HepG2 (cell line): ENCODE data around the gene WNT16. TPM values are rescaled to one million over a fixed set of nuclear protein-coding genes. Genes with fewer than 3 reads are reported as not detected.

ENCODE experiments used
- ATAC-seq: fragments of 200-7000 bp; cut with Tn5 transposase; 3 replicates; pipeline ENCODE4 v1.9.1; 2020; ENCODE audit warnings: mild to moderate bottlenecking, moderate library complexity
- BruUV-seq: library from RNA; stranded (reverse); fragments of 400-500 nt; replicated peaks from 2 replicates; lab custom pipeline; 2021; lab: Mats Ljungman, UMichigan
- CTCF ChIA-PET: fragments of 300-600 bp; formaldehyde crosslinking; extraction: SDS; loops from one replicate; lab custom pipeline; 2021; ENCODE audit warnings: low total read pairs, inconsistent platforms, low intra/inter-chr PET ratio; lab: Yijun Ruan, JAX
- POLR2A ChIA-PET: fragments of 350-600 bp; sonication (Branson Sonifier 250); formaldehyde crosslinking; loops from one replicate; lab custom pipeline; 2020; ENCODE audit warnings: antibody characterized with exemption, inconsistent platforms; lab: Yijun Ruan, JAX
- DNase-seq: peaks from one replicate; pipeline ENCODE4 v3.0.0-alpha.2; 2015; ENCODE audit warnings: low spot score
- FAIRE-seq: peaks from 3 replicates; lab custom pipeline; 2011; peaks lifted over from hg19 to GRCh38; lab: Jason Lieb, UNC
- H2AFZ ChIP-seq: one replicate; pipeline ENCODE4 v1.6.1; 2011; ENCODE audit warnings: low read length, inconsistent platforms
- H3K27ac ChIP-seq: fragments of 300-600 bp; 3 replicates; pipeline ENCODE4 v1.8.0; 2011; ENCODE audit warnings: mixed run types, mild to moderate bottlenecking, mixed read lengths, low read length, inconsistent platforms; ENCODE audit not compliant: insufficient read depth; ENCODE audit errors: extremely low read length
- H3K27me3 ChIP-seq, 2 experiments: fragments of 200-600 bp in 1 of 2; 2 replicates in 1 of 2; 3 replicates in 1 of 2; pipeline versions ENCODE4 v1.6.0 to v1.8.0; 2011; ENCODE audit warnings: low read length in 2 of 2, mild to moderate bottlenecking in 2 of 2, moderate library complexity in 2 of 2, inconsistent platforms in 1 of 2; ENCODE audit not compliant: insufficient read depth in 2 of 2, control insufficient read depth in 1 of 2
- H3K36me3 ChIP-seq, 2 experiments: fragments of 200-600 bp in 1 of 2; replicated peaks in 1 of 2; 2 replicates in 1 of 2; 3 replicates in 1 of 2; pipeline versions ENCODE4 v1.5.1 to v1.8.0; 2011; ENCODE audit warnings: low read length in 2 of 2, inconsistent platforms in 1 of 2; ENCODE audit not compliant: insufficient read depth in 2 of 2, control insufficient read depth in 1 of 2
- H3K4me1 ChIP-seq: 2 replicates; pipeline ENCODE4 v1.5.1; 2012; ENCODE audit warnings: low read length, inconsistent platforms; ENCODE audit not compliant: insufficient read depth
- H3K4me2 ChIP-seq: 2 replicates; pipeline ENCODE4 v1.6.0; 2011; ENCODE audit warnings: low read depth, low read length, inconsistent platforms
- H3K4me3 ChIP-seq, 3 experiments: fragments of 200-600 bp in 1 of 3; sonication (generic), shearing (Covaris generic) in 1 of 3; replicated peaks in 1 of 3; 2 replicates each; pipeline ENCODE4 v1.5.1; 2011 to 2016; ENCODE audit warnings: low read length in 3 of 3, inconsistent platforms in 2 of 3, low read depth in 2 of 3, mild to moderate bottlenecking in 2 of 3, control low read depth in 1 of 3, mixed read lengths in 1 of 3; ENCODE audit not compliant: insufficient read depth in 1 of 3
- H3K79me2 ChIP-seq: one replicate; pipeline ENCODE4 v1.6.1; 2011; ENCODE audit warnings: low read length, inconsistent platforms; ENCODE audit not compliant: insufficient read depth
- H3K9ac ChIP-seq: 2 replicates; pipeline ENCODE4 v1.6.0; 2011; ENCODE audit warnings: mild to moderate bottlenecking, low read depth, low read length, inconsistent platforms; ENCODE audit not compliant: insufficient read depth
- H3K9me3 ChIP-seq: 2 replicates; pipeline ENCODE4 v1.5.1; 2012; ENCODE audit warnings: mild to moderate bottlenecking, low read length
- H4K20me1 ChIP-seq: 2 replicates; pipeline ENCODE4 v1.6.0; 2011; ENCODE audit warnings: inconsistent platforms, mild to moderate bottlenecking, low read length, moderate library complexity; ENCODE audit not compliant: insufficient read depth
- ELF3 ChIP-seq: IDR thresholded peaks from 2 replicates; pipeline ENCODE4 v1.6.1; 2016; ENCODE audit warnings: missing genetic modification reagents, missing compliant biosample characterization
- GPN1 ChIP-seq: sonication (generic); formaldehyde crosslinking; IDR thresholded peaks from 2 replicates; pipeline ENCODE4 v1.5.1; 2020; ENCODE audit warnings: missing genetic modification reagents, borderline replicate concordance
- PRPF4 ChIP-seq: fragments of 200-400 bp; formaldehyde crosslinking; IDR thresholded peaks from 2 replicates; pipeline ENCODE4 v1.6.1; 2016; ENCODE audit warnings: low read length, low read depth; ENCODE audit not compliant: poor library complexity, severe bottlenecking
- RFXANK ChIP-seq: IDR thresholded peaks from 2 replicates; pipeline ENCODE4 v1.6.1; 2016
- TARDBP ChIP-seq: sonication (generic); formaldehyde crosslinking; IDR thresholded peaks from 2 replicates; pipeline ENCODE4 v1.8.0; 2022; ENCODE audit warnings: mild to moderate bottlenecking, missing genetic modification reagents
- ZBTB34 ChIP-seq: sonication (generic); formaldehyde crosslinking; IDR thresholded peaks from 2 replicates; pipeline ENCODE4 v1.8.0; 2022; ENCODE audit warnings: mild to moderate bottlenecking, missing genetic modification reagents
- ZNF446 ChIP-seq: sonication (generic); formaldehyde crosslinking; IDR thresholded peaks from 2 replicates; pipeline ENCODE4 v1.5.0; 2020; ENCODE audit warnings: mild to moderate bottlenecking, missing genetic modification reagents
- WGBS: methylation state at CpG from one replicate; pipeline ENCODE4 v1.1.6; 2017; ENCODE audit warnings: low lambda C conversion rate; 5-methylcytosine and 5-hydroxymethylcytosine counted together
- in situ Hi-C: cut with HindIII; loops from 2 replicates; pipeline ENCODE4 v1.10.0; 2017; ENCODE audit warnings: low pct_unique_long_range_greater_than_20kb; ENCODE audit not compliant: extremely low pct_ligation_motif_present
- intact Hi-C: fragments of 100-400 bp; cut with micrococcal nuclease; formaldehyde crosslinking; loops from one replicate; pipeline ENCODE4 v1.10.0; 2022; ENCODE audit not compliant: unreplicated experiment
- polyA plus RNA-seq, 8 experiments: library from polyadenylated mRNA; depleted of rRNA in 3 of 8; stranded (reverse) in 7 of 8; unstranded in 1 of 8; fragments of >200 nt; fragmentation: Illumina TruSeq in 4 of 8; extraction: Trizol in 4 of 8; gene quantifications; 2 replicates each; pipeline versions ENCODE4 v1.2.1 to v1.2.3, GENCODE V29; 2011 to 2016; ENCODE audit warnings: low read depth in 4 of 8, missing spikeins in 1 of 8, mixed read lengths in 1 of 8; ENCODE audit not compliant: insufficient read depth in 1 of 8
- total RNA-seq, 5 experiments: library from RNA; depleted of rRNA; stranded (reverse); fragments of >200 nt; fragmentation: Illumina TruSeq; extraction: Trizol; gene quantifications; 2 replicates each; pipeline ENCODE4 v1.2.3, GENCODE V29; 2016; ENCODE audit warnings: low read depth in 1 of 5
- TF ChIP-seq, protein P1 (sequence below): sonication (generic); formaldehyde crosslinking; IDR thresholded peaks from 2 replicates; pipeline ENCODE4 v1.4.0; 2020; ENCODE audit warnings: missing genetic modification reagents, low read depth, mild to moderate bottlenecking, borderline replicate concordance
- TF ChIP-seq, protein P2 (sequence below): sonication (generic); formaldehyde crosslinking; IDR thresholded peaks from 2 replicates; pipeline ENCODE4 v1.4.0; 2020; ENCODE audit warnings: mild to moderate bottlenecking, low read depth, missing genetic modification reagents
- TF ChIP-seq, protein P3 (sequence below): IDR thresholded peaks from 2 replicates; pipeline ENCODE4 v1.6.1; 2016; ENCODE audit warnings: low read depth, control low read depth

The WNT16 gene
- total and polyA plus RNA-seq, 2 of the 13 experiments (the other 11 are each of a cell fraction or from before 2014, with no cell fraction given): not detected

DNA sequence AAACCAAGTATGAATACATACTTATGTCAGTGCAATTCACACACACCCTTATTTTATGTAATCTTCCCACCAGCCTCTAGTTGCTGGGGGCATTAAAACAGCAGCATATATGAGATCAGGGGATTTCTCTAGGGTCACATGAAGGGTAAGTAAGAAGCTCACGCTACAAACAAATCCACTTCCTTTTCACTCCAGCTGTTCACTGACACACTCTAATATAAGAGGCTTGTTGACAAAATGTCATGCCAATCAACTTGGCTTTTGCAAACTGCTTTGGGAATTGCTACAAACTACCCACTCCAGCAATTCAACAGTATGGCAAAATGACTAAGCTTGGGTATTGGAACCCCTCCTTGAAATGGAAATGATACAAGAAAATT, 57.0 kb downstream of the WNT16 start:
- Histone ChIP-seq H3K9me3 (no peaks in the 10 kb centered on the region), H3K4me2 (no peak overlapping the region), H3K9ac (no peak overlapping the region), H3K36me3 (peaks cover 0 to 3% of the 10 kb centered on the region in 2 experiments; a peak in 2 of 5 replicates), H3K27me3 (no peaks in the 10 kb centered on the region), H2AFZ (no peak overlapping the region), H3K4me3 (no peak overlapping the region), H3K4me1 (peaks cover 7% of the 10 kb centered on the region; the same call in 1 of the 2 replicates), H4K20me1 (no peaks in the 10 kb centered on the region), H3K79me2 (peaks cover 53% of the 10 kb centered on the region), H3K27ac (no peak overlapping the region)
- CTCF ChIA-PET: no interaction called here
- intact Hi-C loops (loop anchor here (1.0 kb wide), 1 partner anchor 47 kb away; no protein-coding TSS in a partner anchor), in situ Hi-C loops (no loop called here)
- TF ChIP-seq RFXANK (CRISPR knock-in tag): no peak
- TF ChIP-seq, protein P1, sequence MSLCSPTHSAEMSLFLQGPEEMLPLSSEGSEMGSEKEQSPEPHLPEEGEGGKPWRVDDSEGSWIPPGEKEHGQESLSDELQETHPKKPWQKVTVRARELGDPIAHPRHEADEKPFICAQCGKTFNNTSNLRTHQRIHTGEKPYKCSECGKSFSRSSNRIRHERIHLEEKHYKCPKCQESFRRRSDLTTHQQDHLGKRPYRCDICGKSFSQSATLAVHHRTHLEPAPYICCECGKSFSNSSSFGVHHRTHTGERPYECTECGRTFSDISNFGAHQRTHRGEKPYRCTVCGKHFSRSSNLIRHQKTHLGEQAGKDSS: no peak
- DNase-seq: no peak
- FAIRE-seq: no peak
- 100% methylated on average over 1 of the region's 1 CpG for WGBS
- BruUV-seq: no TSS peak
- POLR2A ChIA-PET: interaction anchor here (1.6 kb wide), 1 partner anchor 11 kb away, joined by 3 read pairs; the partner anchor contains the start of gene FAM3C
- no peak for ATAC-seq

DNA sequence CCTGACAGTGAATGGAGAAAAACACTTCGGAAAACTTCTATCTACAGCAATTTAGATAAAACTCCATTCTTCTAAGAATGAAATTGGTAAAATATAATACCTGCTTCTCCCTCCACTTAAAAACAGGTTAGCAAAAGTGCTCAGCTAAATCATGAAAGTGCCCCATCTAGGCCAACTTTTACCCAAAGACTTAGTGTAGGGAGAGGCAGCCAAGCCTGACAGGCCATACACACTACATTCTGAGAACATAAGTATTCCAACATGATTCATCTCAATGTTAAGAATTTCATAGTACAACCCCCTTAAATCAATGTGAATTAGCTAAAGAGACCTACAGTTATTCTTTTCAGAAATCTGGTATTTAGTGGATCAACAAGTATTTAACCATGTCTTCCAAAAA, 60.1 kb downstream of the WNT16 start:
- H3K4me1 ChIP-seq: peaks cover 28% of the 10 kb centered on the region

More for the DNA sequence above, 60.1 kb downstream of the WNT16 start:
- FAIRE-seq (no peak), ATAC-seq (no peak), DNase-seq (no peak)
- TF ChIP-seq, protein P2, sequence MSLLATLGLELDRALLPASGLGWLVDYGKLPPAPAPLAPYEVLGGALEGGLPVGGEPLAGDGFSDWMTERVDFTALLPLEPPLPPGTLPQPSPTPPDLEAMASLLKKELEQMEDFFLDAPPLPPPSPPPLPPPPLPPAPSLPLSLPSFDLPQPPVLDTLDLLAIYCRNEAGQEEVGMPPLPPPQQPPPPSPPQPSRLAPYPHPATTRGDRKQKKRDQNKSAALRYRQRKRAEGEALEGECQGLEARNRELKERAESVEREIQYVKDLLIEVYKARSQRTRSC (CRISPR knock-in tag): no peak
- TF ChIP-seq TARDBP (CRISPR knock-in tag) (no peak), GPN1 (no peak), ZNF446 (CRISPR knock-in tag) (no peak), PRPF4 (no peak), ZBTB34 (CRISPR knock-in tag) (no peak), ELF3 (CRISPR knock-in tag) (no peak)
- TF ChIP-seq, protein P3, sequence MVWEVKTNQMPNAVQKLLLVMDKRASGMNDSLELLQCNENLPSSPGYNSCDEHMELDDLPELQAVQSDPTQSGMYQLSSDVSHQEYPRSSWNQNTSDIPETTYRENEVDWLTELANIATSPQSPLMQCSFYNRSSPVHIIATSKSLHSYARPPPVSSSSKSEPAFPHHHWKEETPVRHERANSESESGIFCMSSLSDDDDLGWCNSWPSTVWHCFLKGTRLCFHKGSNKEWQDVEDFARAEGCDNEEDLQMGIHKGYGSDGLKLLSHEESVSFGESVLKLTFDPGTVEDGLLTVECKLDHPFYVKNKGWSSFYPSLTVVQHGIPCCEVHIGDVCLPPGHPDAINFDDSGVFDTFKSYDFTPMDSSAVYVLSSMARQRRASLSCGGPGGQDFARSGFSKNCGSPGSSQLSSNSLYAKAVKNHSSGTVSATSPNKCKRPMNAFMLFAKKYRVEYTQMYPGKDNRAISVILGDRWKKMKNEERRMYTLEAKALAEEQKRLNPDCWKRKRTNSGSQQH (CRISPR knock-in tag): no peak
- Histone ChIP-seq H2AFZ (no peak overlapping the region), H3K27me3 (no peaks in the 10 kb centered on the region), H3K4me3 (no peak overlapping the region), H3K27ac (no peak overlapping the region), H3K4me2 (no peak overlapping the region), H3K79me2 (peaks cover 75% of the 10 kb centered on the region), H3K9me3 (no peaks in the 10 kb centered on the region), H3K36me3 (no peaks in the 10 kb centered on the region; a peak in 1 of 5 replicates), H4K20me1 (no peaks in the 10 kb centered on the region), H3K9ac (no peak overlapping the region)
- POLR2A ChIA-PET: no interaction called here
- in situ Hi-C loops: no loop called here
- BruUV-seq: no TSS peak
- WGBS: 94% methylated on average over 1 of the region's 1 CpG
- intact Hi-C loops: no loop called here
- CTCF ChIA-PET: no interaction called here
